ENCODE data around the gene TPRN. TPM values are rescaled to one million over a fixed set of nuclear protein-coding genes. Genes with fewer than 3 reads are reported as not detected.

The TPRN gene
- total RNA-seq, 1 donor from 2014 or later, result 19.7 TPM

DNA sequence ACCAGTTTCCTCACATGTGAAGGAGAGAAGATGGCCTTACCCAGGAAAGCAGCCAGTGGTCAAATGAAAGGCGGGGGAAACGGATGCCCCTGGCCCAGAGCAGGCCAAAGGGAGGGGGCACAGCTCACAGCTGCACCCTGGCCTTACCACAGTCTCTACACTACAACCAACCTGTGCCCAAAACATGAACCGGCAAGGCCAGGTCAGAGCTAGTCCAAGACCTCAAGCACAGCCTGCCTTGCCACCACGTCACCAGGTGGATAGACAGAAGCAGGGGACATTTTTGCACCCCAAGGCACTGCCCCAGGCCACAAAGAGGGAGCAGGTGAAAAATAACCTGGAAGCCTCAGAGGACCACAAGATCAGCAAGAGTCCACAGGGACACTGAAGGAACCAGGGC, 57.1 kb downstream of the TPRN start:
- no peaks in the 10 kb centered on the region for H3K9me3 Mint-ChIP-seq (ENCODE audit: low read depth)
- no peaks in the 10 kb centered on the region for H3K36me3 Mint-ChIP-seq (ENCODE audit: low read depth)
- H3K27me3 Mint-ChIP-seq (ENCODE audit: low read depth), result peaks cover 36% of the 10 kb centered on the region
- H3K4me1 Mint-ChIP-seq (ENCODE audit: low read depth), result no peaks in the 10 kb centered on the region
- DNase-seq (ENCODE audit: low spot score), result peak; percentile 65
- TF ChIP-seq CTCF (IDR thresholded peaks at IDR 0.05), result no peak
- H3K4me3 Mint-ChIP-seq (ENCODE audit: unreplicated experiment), result no peak overlapping the region
- no peak overlapping the region for H3K27ac Mint-ChIP-seq (ENCODE audit: unreplicated experiment)

DNA sequence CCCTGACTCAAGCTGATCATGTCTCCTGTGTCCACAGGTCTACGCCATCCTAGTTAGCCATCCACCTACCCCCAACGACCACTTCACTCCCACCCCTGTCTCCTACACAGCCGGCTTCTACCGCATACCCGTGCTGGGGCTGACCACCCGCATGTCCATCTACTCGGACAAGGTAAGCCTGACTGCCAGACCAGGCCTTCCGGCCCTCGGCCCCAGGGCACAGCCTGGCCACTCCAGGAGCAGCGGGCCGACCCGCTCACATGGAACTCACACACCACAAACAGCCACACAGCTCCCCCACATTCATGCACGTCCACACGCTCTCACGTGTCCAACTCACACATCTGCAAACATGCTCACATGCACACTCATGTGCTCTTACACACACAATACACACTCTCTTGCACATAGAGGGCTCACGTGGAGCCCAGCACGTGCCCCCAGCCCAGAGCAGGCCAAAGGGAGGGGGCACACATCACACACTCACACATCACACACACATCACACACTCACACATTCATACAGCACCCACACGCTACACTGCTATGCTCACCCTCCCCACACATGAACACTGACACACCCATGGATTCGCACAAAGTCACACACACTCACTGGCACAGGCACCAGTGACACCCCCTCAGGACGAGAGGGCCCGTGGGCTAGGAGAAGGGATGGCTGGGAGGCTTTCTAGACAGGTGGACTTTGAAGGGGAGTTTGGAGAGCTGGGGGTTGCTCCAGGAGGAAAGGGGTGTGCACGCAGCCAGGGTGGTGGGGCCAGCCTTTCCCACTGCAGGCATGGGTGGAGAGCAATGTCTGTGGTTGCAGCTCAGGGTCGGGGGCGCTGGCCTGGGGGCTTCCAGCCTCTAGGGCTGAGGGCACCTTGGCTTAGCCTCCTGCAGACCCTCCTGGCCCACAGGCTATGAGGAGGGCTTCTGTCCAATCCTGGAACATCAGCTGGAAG, 58.3 kb downstream of the TPRN start:
- no peak for TF ChIP-seq CTCF (IDR thresholded peaks at IDR 0.05)
- Mint-ChIP-seq H3K36me3 (ENCODE audit: low read depth) (no peaks in the 10 kb centered on the region), H3K4me1 (ENCODE audit: low read depth) (no peaks in the 10 kb centered on the region), H3K9me3 (ENCODE audit: low read depth) (no peaks in the 10 kb centered on the region), H3K27ac (ENCODE audit: unreplicated experiment) (no peak overlapping the region), H3K27me3 (ENCODE audit: low read depth) (peaks cover 41% of the 10 kb centered on the region), H3K4me3 (ENCODE audit: unreplicated experiment) (no peak overlapping the region)
- peak; percentile 79 for DNase-seq (ENCODE audit: low spot score)

Small RNA genes within 50 kb of the gene (microRNA-seq; reads per million reads assigned to microRNA genes)
- gene MIR3621 (ENCODE audit: borderline number of aligned reads), result not detected

Other genes with a start within 250 kb of the TPRN start
- gene LCN12, start 248.5 kb downstream of the TPRN start, total RNA-seq, result 0.51 to 0.60 TPM in 2 of 3 replicates, not detected in the other
- 24.2 to 80.4 TPM (median 76.8 TPM) in 3 replicates for gene PTGDS, start 223.2 kb downstream of the TPRN start, total RNA-seq
- gene LCNL1, start 217.7 kb downstream of the TPRN start, total RNA-seq, result 0.15 to 5.8 TPM (median 5.2 TPM) in 3 replicates
- gene PAXX, start 208.3 kb downstream of the TPRN start, total RNA-seq, result 34.4 to 38.7 TPM (median 36.8 TPM) in 3 replicates
- 4.9 to 5.5 TPM in 2 of 3 replicates, not detected in the other for gene CLIC3, start 204.2 kb downstream of the TPRN start, total RNA-seq
- 55.3 to 62.4 TPM (median 59.1 TPM) in 3 replicates for gene ABCA2, start 172.5 kb downstream of the TPRN start, total RNA-seq
- not detected in 3 replicates for gene FUT7, start 168.7 kb downstream of the TPRN start, total RNA-seq
- gene NPDC1, start 154.6 kb downstream of the TPRN start, total RNA-seq, result 88.1 to 90.8 TPM (median 88.7 TPM) in 3 replicates
- gene ENTPD2, start 146.7 kb downstream of the TPRN start, total RNA-seq, result 0.15 TPM in 1 of 3 replicates, not detected in the others
- gene SAPCD2, start 130.2 kb downstream of the TPRN start, total RNA-seq, result 0.87 to 3.2 TPM (median 2.5 TPM) in 3 replicates
- gene UAP1L1, start 123.2 kb downstream of the TPRN start, total RNA-seq, result 26.1 to 44.0 TPM (median 41.7 TPM) in 3 replicates
- 105 to 117 TPM (median 106 TPM) in 3 replicates for gene MAN1B1, start 113.8 kb downstream of the TPRN start, total RNA-seq
- 54.0 to 85.0 TPM (median 82.2 TPM) in 3 replicates for gene DPP7, start 86.0 kb downstream of the TPRN start, total RNA-seq
- gene GRIN1, start 61.6 kb downstream of the TPRN start, total RNA-seq, result 0.07 TPM in 1 of 3 replicates, not detected in the others
- gene LRRC26, start 30.7 kb downstream of the TPRN start, total RNA-seq, result not detected in 3 replicates
- not detected in 3 replicates for gene TMEM210, start 28.7 kb downstream of the TPRN start, total RNA-seq
- gene ANAPC2, start 12.2 kb downstream of the TPRN start, total RNA-seq, result 40.3 to 62.6 TPM (median 41.0 TPM) in 3 replicates
- 54.5 to 57.8 TPM (median 55.5 TPM) in 3 replicates for gene SSNA1, start 12.1 kb downstream of the TPRN start, total RNA-seq
- 34.9 to 36.8 TPM (median 36.7 TPM) in 3 replicates for gene TMEM203, start 4.9 kb upstream of the TPRN start, total RNA-seq
- 10.8 to 17.7 TPM (median 13.2 TPM) in 3 replicates for gene NDOR1, start 5.0 kb upstream of the TPRN start, total RNA-seq
- gene RNF208, start 21.5 kb upstream of the TPRN start, total RNA-seq, result 3.3 to 4.4 TPM (median 3.6 TPM) in 3 replicates
- 0.44 to 0.92 TPM (median 0.79 TPM) in 3 replicates for gene CYSRT1, start 24.4 kb upstream of the TPRN start, total RNA-seq
- 0.22 TPM in 1 of 3 replicates, not detected in the others for gene RNF224, start 26.8 kb upstream of the TPRN start, total RNA-seq
- gene SLC34A3, start 30.2 kb upstream of the TPRN start, total RNA-seq, result not detected in 3 replicates
- 117 to 155 TPM (median 121 TPM) in 3 replicates for gene TUBB4B, start 40.5 kb upstream of the TPRN start, total RNA-seq
- gene STPG3, start 50.5 kb upstream of the TPRN start, total RNA-seq, result not detected in 3 replicates
- gene NELFB, start 54.6 kb upstream of the TPRN start, total RNA-seq, result 48.0 to 55.1 TPM (median 52.4 TPM) in 3 replicates
- gene TOR4A, start 77.0 kb upstream of the TPRN start, total RNA-seq, result 0.85 to 3.5 TPM (median 3.4 TPM) in 3 replicates
- 0.39 to 6.9 TPM (median 6.7 TPM) in 3 replicates for gene NRARP, start 101.5 kb upstream of the TPRN start, total RNA-seq
- 10.7 to 15.7 TPM (median 11.6 TPM) in 3 replicates for gene EXD3, start 222.4 kb upstream of the TPRN start, total RNA-seq
- gene NOXA1, start 222.7 kb upstream of the TPRN start, total RNA-seq, result 0.97 to 2.5 TPM (median 2.0 TPM) in 3 replicates
- gene ENTPD8, start 240.6 kb upstream of the TPRN start, total RNA-seq, result 0.10 TPM in 1 of 3 replicates, not detected in the others